ENCODE data around the gene NINJ2. TPM values are rescaled to one million over a fixed set of nuclear protein-coding genes. Genes with fewer than 3 reads are reported as not detected.

Gene NINJ2
- polyA plus RNA-seq, 2 of the 4 experiments (the other 2 are of a cell fraction) = 0.76 to 1.2 TPM

GRCh38 chr12:632102-632696, 31.0 kb downstream of the NINJ2 start (continued):
- TF ChIP-seq CTCF (IDR thresholded peaks at IDR 0.05) (no peak), RCOR1 (IDR thresholded peaks at IDR 0.05; ENCODE audit: low read depth, low read length) (peak; percentile 52; the same call in 1 of the 2 replicates), RFX5 (IDR thresholded peaks at IDR 0.05) (no peak), PBX3 (IDR thresholded peaks at IDR 0.05) (peak; percentile 13; the same call in 1 of the 2 replicates), HDAC2 (IDR thresholded peaks at IDR 0.05) (no peak), KDM1A (IDR thresholded peaks at IDR 0.05; ENCODE audit: low read depth) (no peak), FOSB (CRISPR knock-in tag; IDR thresholded peaks at IDR 0.05) (no peak), ELK1 (IDR thresholded peaks at IDR 0.05; ENCODE audit: low read depth, low read length) (no peak), HOXA7 (CRISPR knock-in tag; IDR thresholded peaks at IDR 0.05) (no peak), HMGXB4 (CRISPR knock-in tag; IDR thresholded peaks at IDR 0.05; ENCODE audit: borderline replicate concordance) (no peak), ATOH8 (CRISPR knock-in tag; IDR thresholded peaks at IDR 0.05; ENCODE audit: low read depth) (no peak), E2F6 (IDR thresholded peaks at IDR 0.05; ENCODE audit: borderline replicate concordance, low read depth) (peak; percentile 48; the same call in 1 of the 2 replicates), SREBF2 (IDR thresholded peaks at IDR 0.05) (no peak), FOXS1 (CRISPR knock-in tag; IDR thresholded peaks at IDR 0.05) (peak; percentile 66; the same call in 1 of the 2 replicates), MAX (IDR thresholded peaks at IDR 0.05) (no peak; the same call in 1 of the 2 replicates), RNF2 (IDR thresholded peaks at IDR 0.05; ENCODE audit: borderline replicate concordance, low read depth) (no peak), POLR2A (IDR thresholded peaks at IDR 0.05; ENCODE audit: low read length) (no peak), USF2 (IDR thresholded peaks at IDR 0.05) (no peak; the same call in 1 of the 2 replicates), TFCP2L1 (CRISPR knock-in tag; IDR thresholded peaks at IDR 0.05) (no peak), BCL3 (IDR thresholded peaks at IDR 0.05) (no peak), CEBPB (IDR thresholded peaks at IDR 0.05) (peak in 1 of 2 experiments; percentile 64; a peak in 1 of 4 replicates), TP53 (CRISPR knock-in tag; IDR thresholded peaks at IDR 0.05) (no peak), NFE2L2 (conservative IDR thresholded peaks at IDR 0.05; ENCODE audit: low read length) (no peak), HOXB13 (CRISPR knock-in tag; IDR thresholded peaks at IDR 0.05; ENCODE audit: low read depth) (peak; percentile 43; the same call in 1 of the 2 replicates), NR3C1 (IDR thresholded peaks at IDR 0.05) (no peak), JUN (IDR thresholded peaks at IDR 0.05) (peak; percentile 73 to 88; a peak in 4 of 5 replicates), RARB (CRISPR knock-in tag; IDR thresholded peaks at IDR 0.05) (0 out of 2 replicates have a peak, but pooled peaks have one; percentile 44), EP300 (IDR thresholded peaks at IDR 0.05) (peak; percentile 58 to 68; a peak in 4 of 5 replicates), RAD21 (conservative IDR thresholded peaks at IDR 0.05 in 1 of 2, IDR thresholded peaks at IDR 0.05 in 1 of 2) (peak; percentile 22 to 58; a peak in 4 of 5 replicates)

Data from A549 (cell line).